SU-DHL-6 (cell line): ENCODE results near the gene ZNF594.

Experiments used
- H2AFZ ChIP-seq: fragments of 200-600 bp; sonication (generic); 2 replicates; pipeline ENCODE4 v1.6.1; 2014; ENCODE audit warnings: low read depth, mild to moderate bottlenecking, moderate library complexity, mixed read lengths, antibody characterized with exemption, low read length; ENCODE audit not compliant: severe bottlenecking
- H3F3A ChIP-seq: fragments of 200-600 bp; shearing (Covaris generic); 2 replicates; pipeline ENCODE4 v1.6.0; 2016; ENCODE audit warnings: antibody characterized with exemption, mild to moderate bottlenecking; ENCODE audit not compliant: insufficient read depth
- H3K27ac ChIP-seq: fragments of 200-600 bp; sonication (generic); 2 replicates; pipeline ENCODE4 v1.5.1; 2016; ENCODE audit warnings: low read depth, mild to moderate bottlenecking, low read length, moderate library complexity, mixed read lengths
- H3K27me3 ChIP-seq: fragments of 200-600 bp; sonication (generic), shearing (Covaris generic); 2 replicates; pipeline ENCODE4 v1.6.0; 2014; ENCODE audit warnings: mild to moderate bottlenecking, low read length
- H3K36me3 ChIP-seq: fragments of 200-600 bp; sonication (generic); 2 replicates; pipeline ENCODE4 v1.6.1; 2014; ENCODE audit warnings: mild to moderate bottlenecking, low read length, mixed read lengths
- H3K4me2 ChIP-seq: fragments of 300-600, 200-600 bp; shearing (Covaris generic), sonication (generic); 2 replicates; pipeline ENCODE4 v1.6.0; 2014; ENCODE audit warnings: low read length, low read depth, mild to moderate bottlenecking; ENCODE audit not compliant: poor library complexity, severe bottlenecking
- H3K4me3 ChIP-seq: fragments of 200-600 bp; sonication (generic); 2 replicates; pipeline ENCODE4 v1.5.1; 2014; ENCODE audit warnings: antibody characterized with exemption, low read length, mild to moderate bottlenecking, mixed read lengths; ENCODE audit not compliant: insufficient read depth, poor library complexity, severe bottlenecking
- H3K79me2 ChIP-seq: fragments of 200-600 bp; sonication (generic); 2 replicates; pipeline ENCODE4 v1.6.1; 2014; ENCODE audit warnings: mild to moderate bottlenecking, low read length, moderate library complexity; ENCODE audit not compliant: insufficient read depth
- H3K9ac ChIP-seq: fragments of 200-600 bp; sonication (generic); 2 replicates; pipeline ENCODE4 v1.7.0; 2014; ENCODE audit warnings: mild to moderate bottlenecking, low read length
- H3K9me2 ChIP-seq: fragments of 200-600 bp; sonication (generic); replicated peaks from 2 replicates; pipeline ENCODE4 v1.6.1; 2014; ENCODE audit warnings: low read length; ENCODE audit not compliant: insufficient read depth
- H3K9me3 ChIP-seq: fragments of 200-600 bp; sonication (generic); 2 replicates; pipeline ENCODE4 v1.6.1; 2014; ENCODE audit warnings: low read length, mixed read lengths; ENCODE audit not compliant: insufficient read depth
- H4K20me1 ChIP-seq: fragments of 200-600 bp; sonication (generic); 2 replicates; pipeline ENCODE4 v1.6.1; 2014; ENCODE audit warnings: low read depth, mild to moderate bottlenecking, antibody characterized with exemption, low read length, moderate library complexity, mixed read lengths
- CTCF ChIP-seq: fragments of 200-600 bp; sonication (generic); IDR thresholded peaks from one replicate; pipeline ENCODE4 v1.5.1; 2017; ENCODE audit warnings: antibody characterized with exemption, mild to moderate bottlenecking, low read length, moderate library complexity; ENCODE audit not compliant: insufficient read depth, poor library complexity, severe bottlenecking
- EZH2phosphoT487 ChIP-seq: fragments of 200-600 bp; sonication (generic), shearing (Covaris generic); conservative IDR thresholded peaks from 2 replicates; pipeline ENCODE4 v1.6.1; 2018; ENCODE audit warnings: mild to moderate bottlenecking, antibody characterized with exemption, low read length, moderate library complexity, mixed read lengths

ZNF594 gene

DNA sequence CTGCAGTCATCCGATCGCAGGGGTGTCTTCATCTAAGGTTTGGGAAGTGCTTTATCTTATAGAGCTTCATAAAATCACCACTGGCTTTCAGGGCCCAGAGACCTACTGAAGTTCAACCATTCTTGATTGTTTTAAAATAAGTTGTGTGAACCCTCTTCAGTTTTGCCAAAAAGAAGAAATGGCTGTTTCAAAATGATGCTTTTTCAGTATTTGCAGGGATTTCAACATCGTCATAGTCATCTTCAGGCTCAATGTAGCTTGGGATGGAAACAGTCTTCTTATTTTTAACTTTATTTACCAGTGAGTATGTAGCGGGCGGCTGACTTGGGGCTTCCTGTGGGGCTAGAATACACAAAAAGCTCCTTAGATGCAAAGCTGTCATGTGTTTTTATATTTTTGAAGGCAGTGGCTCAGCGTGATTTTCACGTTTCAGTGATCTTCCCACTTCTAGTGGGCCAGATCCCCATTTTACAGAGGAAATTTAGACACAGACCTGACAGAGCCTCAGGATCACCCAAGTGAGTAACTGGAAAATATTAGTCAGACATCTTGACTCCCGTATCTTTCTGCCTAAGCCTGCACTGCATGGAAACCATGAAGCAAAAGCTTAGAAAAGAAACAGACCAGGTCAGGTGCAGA lies 19.1 kb upstream of the ZNF594 start:
- TF ChIP-seq CTCF (no peak), EZH2phosphoT487 (no peak)
- Histone ChIP-seq H3K27ac (peak overlapping the region; percentile 86), H3K9me2 (no peaks in the 10 kb centered on the region), H3K27me3 (no peaks in the 10 kb centered on the region), H3K9me3 (no peaks in the 10 kb centered on the region), H3K9ac (peak overlapping the region; percentile 19), H2AFZ (peak overlapping the region; percentile 38), H3K4me2 (peak overlapping the region; percentile 42), H3K36me3 (no peaks in the 10 kb centered on the region), H3K79me2 (no peaks in the 10 kb centered on the region), H3F3A (peaks cover 22% of the 10 kb centered on the region; the same call in 1 of the 2 replicates), H4K20me1 (no peaks in the 10 kb centered on the region), H3K4me3 (peak overlapping the region; percentile 0)

GRCh38 chr17:5210091-5210490 lies 18.4 kb upstream of the ZNF594 start:
- Histone ChIP-seq H3K9me2 (no peaks in the 10 kb centered on the region), H3K79me2 (no peaks in the 10 kb centered on the region), H3K4me3 (peak overlapping the region; percentile 0), H2AFZ (no peak overlapping the region), H3K36me3 (no peaks in the 10 kb centered on the region), H3K27ac (peak overlapping the region; percentile 86), H3K9me3 (no peaks in the 10 kb centered on the region), H3K4me2 (peak overlapping the region; percentile 42), H3K9ac (peak overlapping the region; percentile 19; the same call in 1 of the 2 replicates), H4K20me1 (no peaks in the 10 kb centered on the region), H3K27me3 (no peaks in the 10 kb centered on the region), H3F3A (peaks cover 25% of the 10 kb centered on the region; the same call in 1 of the 2 replicates)
- no peak for TF ChIP-seq EZH2phosphoT487
- no peak for TF ChIP-seq CTCF

DNA sequence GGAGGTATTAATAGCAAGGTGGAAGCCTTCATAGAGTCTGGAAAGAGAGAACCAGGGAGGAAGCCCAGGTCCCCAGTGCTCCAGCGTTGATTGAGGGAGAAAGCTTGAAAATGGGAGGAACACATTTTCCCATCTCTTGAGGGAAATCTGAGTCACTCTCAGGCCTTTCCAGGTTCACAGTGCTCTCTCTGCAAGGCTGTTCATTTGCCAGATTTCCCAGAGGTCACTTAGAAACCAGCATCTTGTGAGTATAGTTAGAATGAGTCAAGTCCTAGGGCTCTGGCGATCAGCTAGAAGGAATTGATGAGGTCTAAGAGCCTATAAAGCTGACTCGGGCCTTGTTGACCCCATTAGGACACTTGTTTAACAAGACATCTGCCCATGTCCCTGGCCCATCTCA lies 17.7 kb upstream of the ZNF594 start:
- Histone ChIP-seq H3K27ac (peak overlapping the region; percentile 86; the same call in 1 of the 2 replicates), H3K9me2 (no peaks in the 10 kb centered on the region), H3K79me2 (no peaks in the 10 kb centered on the region), H3K9ac (no peak overlapping the region), H3K4me3 (no peak overlapping the region), H4K20me1 (no peaks in the 10 kb centered on the region), H3K27me3 (no peaks in the 10 kb centered on the region), H3K9me3 (no peaks in the 10 kb centered on the region), H3K36me3 (no peaks in the 10 kb centered on the region), H3F3A (peaks cover 25% of the 10 kb centered on the region; the same call in 1 of the 2 replicates), H2AFZ (no peak overlapping the region), H3K4me2 (no peak overlapping the region)
- no peak for TF ChIP-seq CTCF
- no peak for TF ChIP-seq EZH2phosphoT487
